TTC549 (cell line): ENCODE measurements around the gene POLR1A.

ENCODE experiments used
- FAIRE-seq: peaks from 2 replicates; lab custom pipeline; 2012; peaks lifted over from hg19 to GRCh38; lab: Jason Lieb, UNC

Gene POLR1A

DNA sequence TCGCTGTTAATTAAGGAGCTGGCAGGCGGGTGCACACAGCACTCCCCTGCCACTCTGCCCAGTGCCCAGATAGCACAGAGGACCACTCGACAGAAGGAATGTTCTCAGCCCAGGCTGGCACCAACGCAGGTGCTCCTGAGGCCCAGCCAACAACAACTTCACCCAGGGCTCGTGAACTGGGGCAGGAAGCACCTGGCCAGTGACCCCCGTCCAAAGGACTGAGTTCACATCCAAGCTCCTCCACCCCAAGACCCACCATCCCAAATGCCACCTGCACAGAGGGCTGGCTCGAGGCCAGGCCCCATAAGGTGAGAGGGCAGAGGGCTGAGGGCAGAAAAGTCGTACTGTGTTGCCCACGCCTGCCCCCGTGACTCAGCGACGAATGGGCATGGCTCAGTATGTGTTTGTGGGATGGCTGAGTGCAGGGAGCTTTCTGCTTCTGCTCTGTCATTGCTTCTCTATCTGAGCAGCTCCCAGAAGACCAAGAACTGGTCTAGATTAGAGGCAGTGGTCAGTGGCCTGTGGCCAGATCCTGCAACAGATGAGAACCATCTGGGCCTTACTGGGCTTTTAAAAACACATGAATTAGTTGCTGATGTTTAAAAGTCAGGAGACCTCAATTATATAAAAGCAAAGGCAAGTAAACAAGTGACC is 68.4 kb downstream of the POLR1A start:
- no peak for FAIRE-seq

GRCh38 chr2:86036669-86037138 is 69.0 kb downstream of the POLR1A start:
- no peak for FAIRE-seq

- no peak for FAIRE-seq
Measured at GRCh38 chr2:86035883-86036668, 69.6 kb downstream of the POLR1A start.

DNA sequence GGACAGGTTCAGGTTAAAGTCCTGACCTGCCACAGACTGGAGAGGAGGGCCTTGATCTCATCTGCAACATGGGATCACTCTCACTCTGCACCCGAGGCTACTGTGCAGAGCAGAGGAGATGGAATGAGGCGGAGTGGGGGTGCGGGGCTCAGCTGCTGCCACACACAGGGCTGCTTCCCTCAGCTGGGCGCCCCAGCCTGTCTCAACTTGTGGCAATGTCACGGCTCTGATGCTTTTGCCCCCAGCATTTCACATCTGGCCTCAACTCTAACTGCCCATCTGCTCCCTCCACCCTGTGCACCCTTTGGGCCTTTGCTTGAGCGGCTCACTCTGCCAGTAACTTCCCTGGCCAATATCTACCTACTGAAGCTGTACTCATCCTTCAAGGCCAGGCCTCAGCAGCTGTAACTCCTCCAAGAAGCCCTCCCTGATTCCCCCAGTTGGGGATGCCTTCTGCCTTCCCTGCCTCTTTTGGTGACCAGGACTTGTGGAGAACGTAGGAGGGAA is 70.3 kb downstream of the POLR1A start:
- FAIRE-seq, result no peak

DNA sequence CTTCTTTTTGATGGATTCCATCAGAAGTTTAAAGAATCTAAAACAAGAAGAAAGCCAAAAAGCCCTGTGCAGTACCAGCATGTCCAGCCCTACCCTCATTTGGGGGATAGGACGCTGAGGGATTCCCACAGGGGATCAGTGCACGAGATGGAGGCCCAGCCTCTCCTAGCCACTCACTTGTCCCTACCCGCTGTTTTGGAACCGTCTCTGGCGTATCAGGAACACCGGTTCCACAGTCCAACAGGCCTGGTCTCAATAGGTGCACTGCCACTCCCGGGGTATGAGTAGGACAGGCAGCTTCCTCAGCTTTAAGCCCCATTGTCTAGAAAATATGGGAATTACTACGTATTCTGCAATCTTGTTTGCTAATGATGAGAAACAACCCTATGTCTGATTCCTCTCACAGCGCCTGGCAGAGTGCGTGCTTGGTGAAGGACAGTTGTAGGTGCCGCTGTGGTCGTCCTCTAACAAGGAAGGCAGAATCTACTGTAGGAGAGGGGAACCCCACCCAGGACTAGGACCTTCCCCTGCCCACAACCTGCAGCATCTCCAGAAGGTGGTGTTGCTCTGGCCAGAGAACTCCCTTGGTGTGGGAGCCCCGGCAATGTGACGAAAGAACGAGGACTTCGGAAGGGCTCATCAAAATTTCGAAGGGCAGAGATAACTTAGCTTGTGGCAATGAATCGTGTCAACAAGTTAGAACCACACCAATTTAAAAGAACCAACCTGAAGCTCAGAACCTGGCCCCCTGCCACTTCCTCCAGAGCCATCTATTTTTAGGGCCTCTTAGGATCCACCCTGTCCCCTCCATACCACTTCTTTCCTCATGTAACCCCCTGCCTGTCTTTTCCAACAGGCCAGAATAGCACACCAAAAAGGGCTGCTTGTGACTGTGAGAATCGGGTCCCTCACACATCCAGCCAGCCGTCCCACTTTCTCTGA is 71.7 kb downstream of the POLR1A start:
- FAIRE-seq, result no peak

GRCh38 chr2:86032861-86033595 is 72.7 kb downstream of the POLR1A start:
- no peak for FAIRE-seq

- FAIRE-seq, result no peak
Measured at GRCh38 chr2:86031606-86032005, 74.1 kb downstream of the POLR1A start.

- no peak for FAIRE-seq
Measured at GRCh38 chr2:86031151-86031550, 74.5 kb downstream of the POLR1A start.

- FAIRE-seq, result no peak
Measured at GRCh38 chr2:86029873-86030272, 75.8 kb downstream of the POLR1A start.

- FAIRE-seq, result no peak
Measured at GRCh38 chr2:86028766-86029381, 76.8 kb downstream of the POLR1A start.

DNA sequence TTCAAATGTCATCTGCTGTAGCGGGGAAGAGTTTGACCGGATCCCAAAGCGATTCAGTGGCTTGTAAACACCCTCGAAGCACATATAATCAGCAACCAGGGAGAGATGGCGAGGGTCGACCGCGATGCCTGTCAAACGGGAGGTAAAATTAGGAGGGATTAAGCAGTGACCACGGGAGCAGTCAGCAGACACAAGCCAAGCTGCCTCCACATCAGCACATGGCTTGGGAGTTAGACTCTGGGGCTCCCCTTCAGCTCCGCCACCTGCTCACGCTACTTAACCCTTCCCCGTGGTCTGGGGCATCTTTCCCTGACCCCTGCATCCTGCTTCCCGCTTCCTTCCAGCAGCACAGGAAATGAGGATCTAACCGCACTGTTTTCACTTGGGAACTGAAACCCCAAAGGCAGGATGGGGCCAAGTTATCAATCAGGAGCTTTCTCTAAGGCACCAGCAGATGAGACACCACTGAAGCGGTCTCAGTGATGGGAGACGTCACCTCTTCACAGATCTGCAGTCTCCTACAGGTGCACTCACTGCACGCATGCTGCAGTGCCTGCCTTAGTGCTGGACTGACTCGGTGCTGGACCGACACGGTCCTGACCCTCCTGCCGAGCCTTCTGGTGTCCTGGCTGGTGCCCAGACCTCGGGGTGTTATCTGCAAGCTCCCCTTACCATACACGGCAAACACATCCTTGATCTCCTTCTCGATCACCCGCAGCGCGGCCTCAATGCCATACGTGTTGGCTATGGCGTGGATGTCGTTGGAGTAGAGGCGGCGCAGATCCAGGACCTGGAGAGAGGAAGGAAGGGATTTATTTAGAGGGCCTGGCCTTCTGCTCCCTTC is 77.5 kb downstream of the POLR1A start:
- FAIRE-seq, result no peak

DNA sequence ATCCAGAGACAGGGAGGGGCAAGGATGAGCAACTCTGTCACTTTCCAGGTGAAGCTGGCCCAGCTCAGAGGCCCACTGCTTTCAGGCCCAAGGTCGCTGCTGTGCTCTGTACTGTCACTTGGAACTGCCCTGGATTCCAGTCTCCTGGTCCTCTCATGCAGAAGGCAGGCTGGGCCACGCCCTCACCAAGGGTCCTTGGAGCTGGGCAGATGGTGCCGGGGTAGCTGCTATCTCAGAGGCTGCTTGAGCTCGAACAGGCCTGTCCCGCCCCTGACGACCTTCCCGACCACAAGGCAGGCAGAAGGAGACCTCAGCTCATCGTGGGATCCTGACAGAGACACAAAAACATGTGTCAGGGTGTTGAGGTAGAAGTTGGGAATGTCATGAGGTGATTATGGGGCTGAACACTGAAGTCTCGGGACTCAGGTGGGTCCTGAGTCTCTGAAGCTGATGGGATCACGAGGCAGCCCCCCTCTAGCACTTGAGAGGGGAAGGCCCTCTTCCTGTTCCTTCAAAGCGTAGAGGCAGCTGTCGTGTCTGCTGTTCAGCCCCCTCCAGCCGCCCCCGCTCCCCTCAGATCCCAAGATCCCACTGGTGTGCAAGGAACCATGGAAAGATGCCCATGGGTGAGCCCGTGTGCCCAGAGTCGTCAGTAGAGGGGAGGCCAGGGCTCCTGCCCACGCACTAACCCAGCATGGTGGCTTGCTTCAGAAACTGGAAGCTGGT is 78.3 kb downstream of the POLR1A start:
- no peak for FAIRE-seq

DNA sequence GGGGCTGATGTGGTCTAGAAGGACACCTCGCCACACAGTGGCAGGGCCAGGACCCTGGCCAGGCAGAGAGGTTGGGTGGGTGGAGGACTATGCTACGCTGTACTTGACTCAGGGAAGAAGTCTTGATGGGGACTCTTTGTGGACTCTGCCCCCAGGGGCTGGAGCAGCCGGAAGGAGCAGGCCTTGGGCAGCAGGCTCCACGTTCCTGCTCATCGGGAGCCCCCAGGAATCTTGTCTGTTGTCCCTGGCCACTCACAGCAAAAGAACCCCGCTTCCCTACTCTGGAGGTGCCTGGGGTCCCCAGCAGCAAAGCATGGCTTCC is 79.0 kb downstream of the POLR1A start:
- FAIRE-seq, result no peak

- FAIRE-seq, result no peak
Measured at GRCh38 chr2:86025976-86026743, 79.5 kb downstream of the POLR1A start.

DNA sequence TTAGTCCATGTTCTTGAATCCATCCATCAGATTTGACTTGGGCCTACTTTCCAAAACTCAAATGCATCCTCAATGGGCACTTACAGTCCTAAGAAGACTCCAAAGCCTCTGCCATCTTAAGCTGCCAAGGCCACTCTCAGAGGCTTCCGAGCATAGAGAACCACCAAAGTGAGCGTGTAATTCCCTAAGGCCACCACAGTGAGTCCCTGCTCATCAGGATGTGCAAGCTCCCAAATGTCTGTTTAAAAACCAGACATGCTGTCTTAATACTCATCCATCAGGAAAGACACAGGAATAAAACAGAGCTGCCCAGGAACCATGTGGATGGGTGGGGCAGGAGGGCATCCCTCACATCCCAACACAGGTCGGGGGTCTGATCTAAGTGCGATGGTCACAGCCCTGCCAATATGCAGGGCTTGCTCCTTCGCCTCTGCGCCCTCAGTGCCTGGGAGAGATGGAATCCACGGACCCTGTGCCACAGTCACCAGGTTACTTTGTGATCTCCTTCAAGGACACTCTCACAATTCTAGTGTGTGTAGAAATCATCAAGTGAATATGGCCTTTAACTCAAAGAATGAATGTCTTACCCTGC is 80.4 kb downstream of the POLR1A start:
- FAIRE-seq, result no peak

DNA sequence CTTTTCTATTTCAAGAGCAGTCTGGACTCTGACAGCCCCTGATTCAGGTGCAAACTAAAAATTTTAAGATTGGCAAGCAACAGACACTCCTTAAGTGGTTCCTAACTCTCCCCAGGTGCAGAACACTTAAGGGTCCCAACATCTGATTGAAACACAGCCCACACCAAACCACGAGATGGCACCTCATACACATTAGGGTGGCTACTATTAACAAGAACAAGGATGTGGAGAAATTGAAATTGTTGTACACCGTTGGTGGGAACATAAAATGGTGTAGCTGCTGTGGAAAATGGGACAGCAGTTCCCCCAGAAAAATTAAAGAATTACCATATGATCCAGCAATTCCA is 82.3 kb downstream of the POLR1A start:
- no peak for FAIRE-seq

- FAIRE-seq, result no peak
Measured at GRCh38 chr2:86022661-86023365, 82.9 kb downstream of the POLR1A start.
